ENCODE measurements around the gene HECW1. TPM values are rescaled to one million over a fixed set of nuclear protein-coding genes. Genes with fewer than 3 reads are reported as not detected.

Gene HECW1
- total and polyA plus RNA-seq, 2 of the 13 experiments (the other 11 are each of a cell fraction or from before 2014, with no cell fraction given), result not detected

DNA sequence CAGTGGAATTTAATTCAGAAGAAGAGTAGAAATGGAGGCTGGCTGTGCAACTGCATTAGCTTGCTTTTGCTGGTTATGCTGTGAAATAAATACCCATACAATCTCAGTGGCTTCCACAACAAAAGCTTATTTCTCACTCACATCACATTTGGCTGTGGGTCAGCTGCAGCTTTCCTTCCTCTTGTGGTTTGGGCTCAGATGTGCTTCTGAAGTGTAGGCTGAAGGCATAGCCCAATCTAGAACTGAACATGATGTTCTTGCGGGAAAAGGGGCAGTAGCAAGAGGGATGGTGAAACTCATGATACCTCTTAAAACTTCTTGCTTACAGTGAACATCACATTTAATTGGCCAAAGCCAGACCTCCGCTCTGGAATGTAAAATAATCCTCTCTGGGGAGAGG lies 119.9 kb downstream of the HECW1 start:
- H3K79me2 ChIP-seq (ENCODE audit: insufficient read depth, low read length), result no peaks in the 10 kb centered on the region
- CTCF ChIA-PET (ENCODE audit: low intra/inter-chr PET ratio, low total read pairs), result no interaction called here
- ATAC-seq (no peak), DNase-seq (ENCODE audit: low spot score) (no peak), FAIRE-seq (no peak)
- no peak overlapping the region for H3K9ac ChIP-seq (ENCODE audit: insufficient read depth, low read depth, low read length)
- no peak overlapping the region for H2AFZ ChIP-seq (ENCODE audit: low read length)
- no peaks in the 10 kb centered on the region for H3K36me3 ChIP-seq (replicated peaks in 1 of 2; ENCODE audit: control insufficient read depth in 1 of 2, insufficient read depth in 2 of 2, low read length in 2 of 2)
- no TSS peak for BruUV-seq (replicated peaks)
- intact Hi-C loops (cut with micrococcal nuclease; ENCODE audit: unreplicated experiment) (no loop called here), in situ Hi-C loops (cut with HindIII; ENCODE audit: extremely low pct_ligation_motif_present, low pct_unique_long_range_greater_than_20kb) (no loop called here)
- H3K4me1 ChIP-seq (ENCODE audit: insufficient read depth, low read length), result no peaks in the 10 kb centered on the region
- TF ChIP-seq FOSL1 (CRISPR knock-in tag; IDR thresholded peaks at IDR 0.05; ENCODE audit: borderline replicate concordance) (no peak), ELF3 (CRISPR knock-in tag; IDR thresholded peaks at IDR 0.05) (no peak), EHMT2 (IDR thresholded peaks at IDR 0.05; ENCODE audit: borderline replicate concordance, low read depth, low read length) (no peak), TP53 (CRISPR knock-in tag; conservative IDR thresholded peaks at IDR 0.05) (no peak), SAP130 (CRISPR knock-in tag; IDR thresholded peaks at IDR 0.05; ENCODE audit: low read depth) (no peak), SMC3 (IDR thresholded peaks at IDR 0.05; ENCODE audit: low read length) (no peak), GPN1 (CRISPR knock-in tag; IDR thresholded peaks at IDR 0.05; ENCODE audit: borderline replicate concordance) (no peak), KMT2B (CRISPR knock-in tag; IDR thresholded peaks at IDR 0.05) (no peak), RBM22 (optimal IDR thresholded peaks at IDR 0.05; ENCODE audit: low read length) (no peak), ZNF136 (CRISPR knock-in tag; IDR thresholded peaks at IDR 0.05; ENCODE audit: low read depth) (no peak), CHD2 (IDR thresholded peaks at IDR 0.05; ENCODE audit: low read depth, low read length) (no peak), HES4 (CRISPR knock-in tag; IDR thresholded peaks at IDR 0.05; ENCODE audit: borderline replicate concordance) (no peak), SPEN (CRISPR knock-in tag; IDR thresholded peaks at IDR 0.05; ENCODE audit: low read depth) (no peak), ZNF138 (CRISPR knock-in tag; IDR thresholded peaks at IDR 0.05; ENCODE audit: low read depth) (no peak), ZFP36 (IDR thresholded peaks at IDR 0.05; ENCODE audit: borderline replicate concordance, low read depth, low read length, partially characterized antibody) (no peak), TGIF2 (CRISPR knock-in tag; IDR thresholded peaks at IDR 0.05) (no peak)
- TF ChIP-seq, protein P1, sequence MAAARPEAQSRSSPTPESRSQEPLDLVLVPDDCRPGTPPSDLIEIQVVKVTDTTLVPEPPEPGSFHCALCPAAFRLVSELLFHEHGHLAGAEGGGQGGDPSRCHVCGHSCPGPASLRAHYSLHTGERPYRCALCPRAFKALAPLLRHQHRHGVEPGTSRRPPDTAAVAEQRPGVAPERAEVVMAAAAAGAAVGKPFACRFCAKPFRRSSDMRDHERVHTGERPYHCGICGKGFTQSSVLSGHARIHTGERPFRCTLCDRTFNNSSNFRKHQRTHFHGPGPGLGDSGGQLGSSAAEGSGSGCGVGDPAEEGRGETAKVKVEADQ (CRISPR knock-in tag; IDR thresholded peaks at IDR 0.05; ENCODE audit: borderline replicate concordance), result no peak
- TF ChIP-seq, protein P2, sequence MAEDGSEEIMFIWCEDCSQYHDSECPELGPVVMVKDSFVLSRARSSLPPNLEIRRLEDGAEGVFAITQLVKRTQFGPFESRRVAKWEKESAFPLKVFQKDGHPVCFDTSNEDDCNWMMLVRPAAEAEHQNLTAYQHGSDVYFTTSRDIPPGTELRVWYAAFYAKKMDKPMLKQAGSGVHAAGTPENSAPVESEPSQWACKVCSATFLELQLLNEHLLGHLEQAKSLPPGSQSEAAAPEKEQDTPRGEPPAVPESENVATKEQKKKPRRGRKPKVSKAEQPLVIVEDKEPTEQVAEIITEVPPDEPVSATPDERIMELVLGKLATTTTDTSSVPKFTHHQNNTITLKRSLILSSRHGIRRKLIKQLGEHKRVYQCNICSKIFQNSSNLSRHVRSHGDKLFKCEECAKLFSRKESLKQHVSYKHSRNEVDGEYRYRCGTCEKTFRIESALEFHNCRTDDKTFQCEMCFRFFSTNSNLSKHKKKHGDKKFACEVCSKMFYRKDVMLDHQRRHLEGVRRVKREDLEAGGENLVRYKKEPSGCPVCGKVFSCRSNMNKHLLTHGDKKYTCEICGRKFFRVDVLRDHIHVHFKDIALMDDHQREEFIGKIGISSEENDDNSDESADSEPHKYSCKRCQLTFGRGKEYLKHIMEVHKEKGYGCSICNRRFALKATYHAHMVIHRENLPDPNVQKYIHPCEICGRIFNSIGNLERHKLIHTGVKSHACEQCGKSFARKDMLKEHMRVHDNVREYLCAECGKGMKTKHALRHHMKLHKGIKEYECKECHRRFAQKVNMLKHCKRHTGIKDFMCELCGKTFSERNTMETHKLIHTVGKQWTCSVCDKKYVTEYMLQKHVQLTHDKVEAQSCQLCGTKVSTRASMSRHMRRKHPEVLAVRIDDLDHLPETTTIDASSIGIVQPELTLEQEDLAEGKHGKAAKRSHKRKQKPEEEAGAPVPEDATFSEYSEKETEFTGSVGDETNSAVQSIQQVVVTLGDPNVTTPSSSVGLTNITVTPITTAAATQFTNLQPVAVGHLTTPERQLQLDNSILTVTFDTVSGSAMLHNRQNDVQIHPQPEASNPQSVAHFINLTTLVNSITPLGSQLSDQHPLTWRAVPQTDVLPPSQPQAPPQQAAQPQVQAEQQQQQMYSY (CRISPR knock-in tag; IDR thresholded peaks at IDR 0.05), result no peak
- TF ChIP-seq, protein P3, sequence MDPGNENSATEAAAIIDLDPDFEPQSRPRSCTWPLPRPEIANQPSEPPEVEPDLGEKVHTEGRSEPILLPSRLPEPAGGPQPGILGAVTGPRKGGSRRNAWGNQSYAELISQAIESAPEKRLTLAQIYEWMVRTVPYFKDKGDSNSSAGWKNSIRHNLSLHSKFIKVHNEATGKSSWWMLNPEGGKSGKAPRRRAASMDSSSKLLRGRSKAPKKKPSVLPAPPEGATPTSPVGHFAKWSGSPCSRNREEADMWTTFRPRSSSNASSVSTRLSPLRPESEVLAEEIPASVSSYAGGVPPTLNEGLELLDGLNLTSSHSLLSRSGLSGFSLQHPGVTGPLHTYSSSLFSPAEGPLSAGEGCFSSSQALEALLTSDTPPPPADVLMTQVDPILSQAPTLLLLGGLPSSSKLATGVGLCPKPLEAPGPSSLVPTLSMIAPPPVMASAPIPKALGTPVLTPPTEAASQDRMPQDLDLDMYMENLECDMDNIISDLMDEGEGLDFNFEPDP (CRISPR knock-in tag; conservative IDR thresholded peaks at IDR 0.05), result no peak
- TF ChIP-seq, protein P4, sequence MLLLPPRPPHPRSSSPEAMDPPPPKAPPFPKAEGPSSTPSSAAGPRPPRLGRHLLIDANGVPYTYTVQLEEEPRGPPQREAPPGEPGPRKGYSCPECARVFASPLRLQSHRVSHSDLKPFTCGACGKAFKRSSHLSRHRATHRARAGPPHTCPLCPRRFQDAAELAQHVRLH (CRISPR knock-in tag; IDR thresholded peaks at IDR 0.05; ENCODE audit: borderline replicate concordance, low read depth), result no peak
- H3K9me3 ChIP-seq (ENCODE audit: low read length), result no peaks in the 10 kb centered on the region
- WGBS (ENCODE audit: low lambda C conversion rate), result 56% methylated on average over 2 of the region's 2 CpGs
- no peak overlapping the region for H3K4me2 ChIP-seq (ENCODE audit: low read depth, low read length)
- H3K4me3 ChIP-seq (replicated peaks in 1 of 3; ENCODE audit: insufficient read depth in 1 of 3, low read depth in 2 of 3, low read length in 3 of 3), result no peak overlapping the region
- POLR2A ChIA-PET, result no interaction called here
- H3K27ac ChIP-seq (ENCODE audit: extremely low read length, insufficient read depth, low read length), result no peak overlapping the region
- H3K27me3 ChIP-seq (ENCODE audit: control insufficient read depth in 1 of 2, insufficient read depth in 2 of 2, low read length in 2 of 2), result peaks cover 0 to 5% of the 10 kb centered on the region in 2 experiments; a peak in 1 of 5 replicates
- no peaks in the 10 kb centered on the region for H4K20me1 ChIP-seq (ENCODE audit: insufficient read depth, low read length)

All from HepG2 (cell line).